HG03558 (cell line): ENCODE measurements around the gene PRRX1.

Experiments used
- ATAC-seq: cut with Tn5 transposase; IDR thresholded peaks from one replicate; pipeline ENCODE4 v1.9.1; 2021; ENCODE audit warnings: moderate number of reproducible peaks; ENCODE audit not compliant: unreplicated experiment; ENCODE audit errors: extremely low read depth

The PRRX1 gene

DNA sequence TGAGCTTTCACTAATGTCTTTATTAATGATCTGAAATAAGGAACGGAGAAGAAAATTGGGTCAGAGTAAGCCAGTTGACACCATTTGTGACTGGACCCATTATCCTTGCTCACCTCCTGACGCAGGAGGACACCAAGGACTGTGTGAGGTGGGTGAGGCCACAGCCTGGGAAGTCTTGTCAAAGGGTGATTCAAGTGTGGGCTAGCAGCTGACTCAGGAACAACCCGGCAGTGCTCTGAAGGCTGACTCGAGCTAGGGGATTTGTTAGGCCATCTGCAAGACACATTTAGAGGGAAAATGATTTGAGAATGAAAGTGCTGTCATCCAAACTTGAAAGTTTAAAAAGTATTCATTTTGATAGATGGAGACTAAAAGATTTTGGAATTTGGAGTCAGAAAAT lies 21.2 kb downstream of the PRRX1 start:
- ATAC-seq, result no peak

DNA sequence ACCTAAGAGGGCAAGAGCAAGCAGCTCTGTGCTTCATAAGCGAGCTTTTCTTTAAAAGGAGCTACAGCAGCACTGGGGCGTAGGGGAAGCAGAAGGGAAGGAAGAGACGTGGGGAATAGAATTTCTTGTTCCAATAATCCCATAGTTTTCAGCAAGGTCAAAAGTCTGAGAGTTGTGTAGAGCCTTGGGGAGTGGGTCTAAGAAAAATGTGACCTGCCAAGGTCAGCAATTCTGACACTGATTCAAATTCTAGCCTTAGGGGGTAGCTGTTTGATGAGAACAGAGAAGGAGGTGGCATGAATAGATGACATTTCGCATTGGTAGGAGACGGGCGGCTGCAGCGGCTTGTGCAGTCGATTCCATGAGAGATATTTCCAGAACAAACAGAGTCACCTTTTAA lies 22.4 kb downstream of the PRRX1 start:
- no peak for ATAC-seq

DNA sequence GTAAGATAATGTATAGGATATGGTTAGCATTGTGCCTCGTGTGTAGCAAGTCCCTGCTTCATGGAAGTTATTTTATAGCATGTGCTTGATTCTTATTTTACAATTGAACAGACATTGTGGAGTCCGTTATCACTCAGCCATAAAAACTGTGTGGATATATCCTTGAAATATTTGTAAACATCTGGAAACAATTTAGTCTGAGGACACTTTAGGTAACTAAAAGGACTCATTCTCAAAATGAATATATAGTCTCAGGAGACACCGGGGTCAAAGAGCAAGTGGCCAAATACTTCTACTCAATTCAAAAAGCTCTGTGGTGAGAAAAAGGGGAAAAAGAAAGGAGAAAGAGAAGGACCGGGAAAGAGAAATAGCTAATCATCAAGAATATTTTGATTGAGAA lies 23.7 kb downstream of the PRRX1 start:
- ATAC-seq, result no peak

DNA sequence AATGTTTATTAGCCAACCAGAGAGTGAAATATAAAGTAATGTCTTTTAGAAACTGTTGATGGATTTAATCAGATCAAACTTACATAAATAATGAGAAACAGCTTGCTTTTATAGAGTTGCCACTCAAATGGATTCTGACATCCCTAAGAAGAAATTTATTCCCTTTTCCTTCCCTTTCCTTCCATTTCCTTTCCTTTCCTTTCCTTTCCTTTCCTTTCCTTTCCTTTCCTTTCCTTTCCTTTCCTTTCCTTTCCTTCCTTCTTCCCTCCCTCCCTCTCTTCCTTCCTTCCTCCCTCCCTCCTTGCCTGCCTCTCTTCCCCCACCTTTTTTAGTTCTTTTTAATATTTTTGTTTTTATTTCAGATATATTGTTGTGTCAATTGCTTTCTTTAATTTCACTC lies 27.3 kb downstream of the PRRX1 start:
- no peak for ATAC-seq

DNA sequence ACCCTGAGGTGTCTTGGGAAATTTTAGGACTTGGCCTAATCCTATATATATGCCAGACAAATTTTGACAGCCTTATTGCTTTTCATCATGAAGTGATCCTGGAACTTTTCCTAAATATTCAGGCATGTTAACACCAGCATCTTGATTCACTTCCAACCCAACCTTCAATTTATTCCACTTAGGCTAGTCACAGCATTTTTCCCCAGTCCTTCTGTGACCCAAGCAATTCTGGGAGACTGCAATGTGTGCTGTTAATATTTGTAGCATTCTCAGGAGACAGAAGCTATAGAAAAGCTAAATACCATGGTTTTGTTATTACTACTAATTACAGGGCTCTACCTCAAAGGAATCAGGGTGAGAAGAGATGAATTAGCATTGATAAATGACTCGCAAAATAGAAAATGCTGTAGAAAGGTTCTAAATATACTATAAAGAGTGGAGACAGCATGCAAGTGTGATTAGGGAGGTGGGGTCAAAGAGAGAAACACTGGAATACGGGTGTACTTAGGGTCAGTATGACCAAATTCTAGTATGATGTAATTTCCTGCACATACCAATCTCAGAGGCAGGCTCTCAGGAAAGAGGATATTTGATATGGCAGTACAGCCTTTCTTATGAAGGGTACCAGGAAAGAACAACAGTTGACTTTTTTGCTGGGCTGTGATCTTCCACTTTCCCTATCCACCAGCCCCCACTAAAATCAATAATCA lies 29.1 kb downstream of the PRRX1 start:
- no peak for ATAC-seq

DNA sequence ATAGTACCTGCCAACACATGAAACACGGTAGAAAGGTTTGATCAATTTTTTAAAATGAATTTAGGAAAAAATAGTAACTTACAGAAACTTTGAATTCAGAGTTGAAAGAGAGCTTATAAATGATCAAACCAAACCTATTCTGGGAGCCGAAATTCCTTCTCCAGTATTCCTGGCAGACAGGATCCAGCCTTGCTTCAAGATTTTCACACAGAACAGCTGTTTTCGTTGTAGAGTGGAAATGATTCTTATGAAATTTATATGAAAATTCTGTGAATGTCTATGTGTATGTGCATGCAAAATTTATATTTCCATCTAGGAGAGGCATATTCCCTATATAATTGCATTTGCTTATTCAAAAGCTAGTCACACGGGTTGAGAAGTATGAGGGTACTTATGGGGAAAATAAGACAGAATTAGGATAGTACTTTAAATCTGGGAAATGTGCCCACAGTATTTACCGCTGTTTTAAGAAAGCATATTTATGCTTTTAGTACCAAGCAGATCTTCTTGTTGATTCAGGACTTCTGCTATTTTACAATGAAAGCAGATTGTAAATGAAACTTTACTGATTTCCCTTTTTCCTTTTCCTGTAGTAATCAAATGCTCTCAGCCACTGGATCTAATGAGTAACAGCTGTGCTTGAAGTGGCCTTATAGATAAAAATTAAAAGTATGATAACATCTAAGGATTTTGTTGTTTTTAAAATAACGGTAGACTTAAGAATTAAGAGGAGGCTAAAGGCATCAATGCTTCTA lies 30.4 kb downstream of the PRRX1 start:
- ATAC-seq, result no peak

DNA sequence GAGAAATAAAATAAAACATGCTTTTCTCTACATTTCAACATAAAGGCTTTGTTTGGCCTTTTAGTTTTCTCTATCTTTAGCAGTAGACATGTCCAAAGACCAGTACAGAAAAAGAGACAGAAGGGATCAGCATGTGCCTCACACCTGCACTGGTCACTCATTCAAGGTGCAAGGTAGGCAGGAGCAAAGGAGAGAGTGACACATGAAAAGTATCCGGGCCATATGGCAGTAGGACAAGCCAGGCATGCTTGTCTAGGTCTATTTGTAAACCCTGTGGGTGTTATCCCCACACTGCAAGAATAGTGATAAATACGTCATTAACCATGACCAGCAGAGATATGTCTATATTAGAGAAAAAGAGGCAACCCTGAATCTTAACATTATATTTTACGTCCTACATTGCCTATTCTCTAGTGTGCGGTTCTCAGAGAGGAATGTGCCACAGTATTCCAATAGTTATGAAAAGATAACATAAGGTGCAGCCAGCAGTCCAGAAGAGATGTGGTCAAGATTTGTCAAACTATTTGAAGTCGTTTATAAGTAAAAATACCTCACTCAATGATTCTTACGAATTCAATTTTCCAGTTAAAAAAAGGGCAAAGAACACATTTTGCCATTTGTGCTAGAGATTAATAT lies 32.1 kb downstream of the PRRX1 start:
- ATAC-seq, result no peak

DNA sequence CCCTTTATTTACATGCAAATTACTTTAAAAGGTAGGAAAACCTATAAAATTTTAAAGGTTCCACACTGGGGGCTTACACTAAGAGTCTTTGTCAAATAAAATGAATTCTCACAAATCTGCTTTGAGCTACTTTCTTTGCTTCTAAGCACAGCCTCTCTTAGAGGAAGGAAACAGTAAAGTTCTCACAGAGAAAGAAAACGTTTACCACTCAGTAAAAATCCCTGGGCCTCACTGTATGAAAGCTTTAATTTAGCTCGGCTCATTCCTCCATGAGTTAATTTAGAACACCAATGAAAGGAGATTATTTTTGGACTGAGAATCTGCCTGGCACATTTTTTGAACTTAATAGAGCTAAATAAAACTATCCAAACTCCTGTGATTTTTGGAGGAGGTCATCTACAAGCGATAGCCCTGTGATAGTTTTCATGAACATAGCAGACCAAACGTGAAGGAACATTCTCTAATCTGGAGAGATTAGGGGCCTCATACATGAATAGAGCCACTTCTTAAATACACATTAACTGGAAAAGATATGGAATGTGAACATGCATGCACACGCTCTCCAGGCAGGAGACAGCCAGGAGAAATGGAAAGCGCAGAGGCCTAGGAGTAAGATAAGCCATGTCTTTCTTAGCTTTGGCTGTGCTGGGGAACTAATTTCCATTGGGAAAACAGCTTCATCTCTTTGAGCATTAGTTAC lies 32.8 kb downstream of the PRRX1 start:
- no peak for ATAC-seq

DNA sequence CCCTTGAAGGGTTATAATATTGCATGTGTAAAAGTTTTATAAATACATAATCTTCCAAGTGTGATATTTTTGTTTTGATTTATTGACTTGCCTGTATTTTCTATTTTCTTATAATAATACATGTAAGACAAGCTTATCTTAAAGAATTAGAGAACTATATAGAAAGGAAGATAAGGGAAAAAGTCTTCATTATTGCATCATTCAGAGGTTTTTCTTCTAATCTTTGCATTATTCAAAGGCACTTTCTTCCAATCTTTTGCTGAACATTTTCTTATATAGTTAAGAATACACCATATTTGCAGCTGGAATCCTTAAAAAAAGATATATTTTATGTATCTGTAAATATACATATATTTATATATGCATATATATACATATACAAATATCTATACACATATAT lies 33.4 kb downstream of the PRRX1 start:
- ATAC-seq, result no peak

DNA sequence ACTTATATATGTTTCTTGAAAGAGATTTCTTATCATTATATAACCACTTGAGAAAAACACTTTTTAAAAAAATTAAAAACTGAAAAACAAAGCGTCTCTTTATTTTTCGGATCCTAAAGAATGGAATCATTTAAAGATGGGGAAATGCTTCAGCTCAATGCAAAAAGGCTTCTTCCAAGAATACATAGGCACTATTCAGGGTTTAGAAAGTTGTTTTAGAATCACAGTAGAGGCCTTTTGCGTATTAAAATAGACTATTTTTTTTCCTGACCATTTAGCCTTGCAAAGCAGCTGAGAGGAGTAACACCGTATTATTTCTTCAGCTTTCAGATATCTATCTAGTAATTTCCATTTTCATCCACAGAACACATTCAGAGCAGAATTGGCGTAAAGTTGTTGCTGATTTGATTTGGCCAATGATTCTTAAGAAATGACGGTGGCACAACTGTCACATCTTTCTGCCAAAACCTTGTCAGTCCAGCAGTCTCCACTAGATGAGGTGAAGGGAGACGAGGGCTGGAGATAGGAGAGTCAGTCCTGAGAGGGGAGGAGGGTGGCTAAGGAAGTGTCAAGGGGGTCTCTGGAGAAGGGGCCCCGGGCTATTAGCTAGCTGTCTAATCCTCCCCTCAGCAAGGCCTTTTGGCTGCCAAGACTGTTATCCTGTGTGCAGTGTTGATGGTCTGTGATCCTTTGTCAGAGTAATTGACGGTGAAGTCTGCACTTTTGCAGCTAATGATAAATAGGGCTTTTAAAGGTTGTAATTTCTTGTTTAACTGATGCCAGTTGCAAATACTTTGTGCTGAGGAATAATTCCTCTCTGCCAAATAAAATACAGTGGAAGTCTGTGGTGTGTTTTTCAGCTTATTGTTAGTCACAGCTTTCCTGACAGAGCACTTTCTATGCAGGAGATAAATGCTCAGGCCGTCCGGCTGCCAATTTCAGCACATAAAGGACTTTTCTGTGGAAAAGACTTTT lies 34.7 kb downstream of the PRRX1 start:
- no peak for ATAC-seq

DNA sequence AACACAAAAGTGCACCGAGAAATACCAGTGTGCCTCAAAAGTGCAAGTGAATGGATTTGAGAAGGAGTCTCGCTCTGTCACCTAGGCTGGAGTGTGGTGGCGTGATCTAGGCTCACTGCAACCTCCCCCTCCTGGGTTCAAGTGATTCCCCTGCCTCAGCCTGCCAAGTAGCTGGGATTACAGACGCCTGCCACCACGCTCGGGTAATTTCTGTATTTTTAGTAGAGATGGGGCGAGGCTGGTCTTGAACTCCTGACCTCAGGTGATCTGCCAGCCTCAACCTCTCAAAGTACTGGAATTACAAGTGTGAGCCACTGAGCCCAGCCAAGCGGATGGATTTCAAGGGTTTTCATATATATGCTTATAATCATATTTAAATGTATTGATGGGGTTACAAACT lies 35.8 kb downstream of the PRRX1 start:
- no peak for ATAC-seq

DNA sequence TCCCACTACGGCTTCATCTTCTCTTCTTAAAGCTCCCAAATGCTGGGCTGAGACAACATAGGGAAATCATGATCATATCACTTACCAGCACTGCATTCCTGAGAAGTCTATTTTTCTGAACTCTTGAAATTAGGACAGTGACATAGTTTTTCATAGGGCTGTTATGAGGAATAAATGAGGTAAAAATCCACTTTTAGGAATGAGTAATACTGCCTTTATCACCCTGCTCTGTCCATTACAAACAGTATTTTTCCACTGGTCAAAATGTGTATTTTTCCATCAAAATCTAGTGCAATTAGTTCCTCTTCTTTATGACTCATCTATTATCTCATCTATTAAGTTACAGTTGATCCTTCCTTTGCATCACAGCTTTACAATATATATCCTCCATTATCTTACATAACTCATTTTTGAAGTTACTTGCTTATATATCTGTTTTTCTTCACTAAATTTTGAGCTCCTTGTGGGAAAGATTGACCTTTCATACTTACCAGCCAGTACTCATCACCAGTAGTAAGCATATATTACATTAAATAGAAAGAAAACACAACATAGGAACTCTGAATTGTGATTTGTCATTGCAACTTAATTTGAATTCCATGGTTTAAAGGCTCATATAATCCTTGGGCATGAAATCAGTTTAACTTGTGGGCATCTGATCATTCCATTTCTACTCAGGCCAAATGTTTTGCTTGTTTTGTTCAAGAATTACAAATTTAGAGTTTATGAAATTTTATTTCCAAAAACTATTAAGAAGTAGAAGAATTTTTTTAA lies 37.1 kb downstream of the PRRX1 start:
- ATAC-seq, result no peak

DNA sequence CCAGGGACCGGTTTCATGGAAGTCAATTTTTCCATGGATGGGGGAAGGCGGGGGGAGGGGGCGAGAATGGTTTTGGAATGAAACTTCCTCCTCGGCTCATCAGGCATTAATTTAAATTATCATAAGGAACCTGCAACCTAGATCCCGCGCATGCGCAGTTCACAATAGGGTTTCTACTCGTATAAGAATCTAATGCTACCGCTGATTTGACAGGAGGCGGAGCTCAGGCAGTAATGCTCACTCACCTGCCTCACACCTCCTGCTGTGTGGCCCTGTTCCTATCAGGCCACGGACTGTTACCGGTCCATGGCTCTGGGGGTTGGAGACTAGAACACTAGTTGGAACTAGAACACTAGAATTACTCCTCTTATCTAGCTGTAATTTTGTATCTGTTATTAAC lies 38.0 kb downstream of the PRRX1 start:
- no peak for ATAC-seq

DNA sequence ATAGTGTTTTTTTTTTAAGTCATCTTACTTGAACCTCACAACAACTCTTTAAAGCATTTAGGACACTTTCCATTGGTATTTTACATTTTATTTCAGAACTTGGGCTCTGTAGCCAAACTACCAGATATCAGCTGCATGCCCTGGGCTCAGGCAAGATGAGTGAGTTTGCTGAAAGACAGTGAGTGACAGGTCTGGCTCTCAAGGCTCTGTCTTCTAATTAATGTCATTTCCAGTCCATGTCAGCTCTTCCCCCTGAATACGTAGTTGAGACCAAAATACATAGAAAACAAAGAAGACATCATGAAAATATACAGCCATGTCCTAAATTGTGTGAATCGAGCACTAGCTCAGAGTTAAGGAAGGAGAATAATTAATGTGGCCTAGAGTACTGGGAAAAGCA lies 39.7 kb downstream of the PRRX1 start:
- no peak for ATAC-seq

DNA sequence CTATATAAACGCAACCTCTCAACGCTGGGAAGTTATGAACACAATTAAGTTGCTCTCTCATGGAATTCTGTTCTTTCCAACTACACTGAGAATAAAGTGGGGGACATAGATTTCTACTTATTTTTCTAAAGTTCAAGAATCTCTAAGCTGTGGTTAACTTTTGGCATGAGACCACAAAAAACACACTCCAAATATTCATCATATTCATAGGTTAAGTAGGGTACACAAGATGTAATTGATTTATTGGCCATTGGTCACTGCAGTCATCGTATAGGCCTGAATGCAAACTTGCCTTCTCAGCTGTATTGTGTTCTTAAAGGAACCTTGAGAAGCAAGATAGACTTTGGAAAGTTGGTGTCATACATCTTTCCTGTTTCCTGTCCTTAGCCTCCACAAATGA lies 40.3 kb downstream of the PRRX1 start:
- ATAC-seq, result no peak

DNA sequence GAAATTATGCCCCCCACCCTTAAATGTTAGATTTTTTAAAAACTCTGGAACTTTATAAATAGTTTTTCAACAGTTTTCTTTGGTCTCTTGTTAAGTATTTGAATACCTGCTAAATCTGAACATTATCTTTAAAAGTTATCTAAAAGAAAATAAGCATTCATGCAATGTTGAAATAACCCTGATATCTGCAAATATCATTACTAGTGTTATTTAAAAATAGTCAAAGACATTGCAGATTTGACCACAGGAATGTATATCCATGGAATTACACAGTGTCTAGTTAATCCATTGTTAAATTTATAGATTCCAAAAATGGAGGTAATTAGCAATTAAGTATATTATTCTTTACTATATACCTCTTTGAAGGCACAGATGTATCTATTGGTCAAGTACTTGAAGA lies 42.0 kb downstream of the PRRX1 start:
- ATAC-seq, result no peak

DNA sequence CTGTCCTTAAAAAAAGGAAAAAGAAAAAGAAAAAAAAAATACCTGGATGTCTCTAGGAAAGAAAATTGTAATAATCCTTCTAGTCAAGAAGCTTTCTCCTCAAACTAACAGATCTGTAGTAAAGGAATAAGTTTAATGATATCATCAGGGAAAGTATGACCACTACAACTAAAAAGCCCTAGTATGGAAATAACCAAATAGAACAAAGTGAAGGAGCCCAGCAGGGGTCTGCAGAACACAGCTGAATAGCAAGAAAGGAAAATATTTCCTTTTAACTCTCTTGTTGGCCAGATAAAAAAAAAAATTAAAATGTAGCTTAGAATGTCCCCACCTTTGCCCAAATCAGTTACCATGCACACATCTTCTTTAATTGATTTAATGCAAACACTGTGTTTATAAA lies 43.2 kb downstream of the PRRX1 start:
- ATAC-seq, result no peak

DNA sequence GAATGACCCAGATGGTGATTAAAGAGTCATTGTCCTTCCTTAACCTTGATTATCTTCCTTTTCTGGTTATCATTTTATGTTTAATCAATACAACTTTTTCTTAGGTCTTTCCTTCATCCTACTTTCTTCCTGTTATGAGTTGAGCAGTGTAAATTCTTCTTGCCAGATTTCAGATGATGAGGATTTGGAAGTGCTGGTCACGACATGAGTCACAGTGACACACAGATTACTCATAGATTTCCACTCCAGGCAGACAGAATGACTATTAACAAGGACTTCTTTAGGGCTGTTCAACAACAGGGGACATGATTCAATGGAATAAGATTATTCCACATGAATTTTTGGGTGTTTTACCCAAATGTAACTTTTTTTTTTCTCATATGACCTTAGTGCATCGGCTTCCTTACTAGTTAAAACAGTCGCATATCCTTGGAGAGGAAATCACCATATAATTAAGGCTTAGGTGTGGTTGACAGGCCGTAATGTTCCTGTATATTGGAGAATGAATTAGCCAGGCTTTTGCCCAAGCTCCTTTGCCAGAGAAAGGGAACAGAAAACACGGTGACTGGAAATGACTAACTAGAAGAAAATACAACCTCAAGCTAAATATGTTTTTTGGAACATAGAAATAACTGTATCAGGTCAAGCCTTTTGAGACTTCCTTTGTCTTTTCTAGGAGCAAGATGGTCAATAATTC lies 44.2 kb downstream of the PRRX1 start:
- no peak for ATAC-seq

DNA sequence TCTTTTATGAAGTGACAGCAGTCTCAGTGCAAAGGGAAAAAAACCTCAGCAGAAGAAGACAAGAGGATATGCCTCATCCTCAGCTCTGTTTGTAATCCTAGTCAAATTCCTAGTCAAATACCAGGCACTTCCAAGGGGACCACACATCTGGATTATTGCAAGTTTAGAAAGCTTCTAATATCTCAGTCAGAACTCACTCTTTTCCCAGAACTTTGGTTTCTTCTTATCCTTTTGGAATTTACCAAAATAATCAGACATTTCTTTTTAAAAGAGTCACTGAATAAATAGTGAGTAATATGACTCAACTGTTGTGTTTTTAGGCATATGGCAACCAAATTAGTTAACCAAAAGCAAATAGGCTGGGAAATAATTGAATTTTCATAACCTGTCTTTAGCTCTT lies 47.8 kb downstream of the PRRX1 start:
- ATAC-seq, result no peak
